Stimulated activated CD4-positive, alpha-beta T cell treated with anti-CD3 and anti-CD28 coated beads, TNF-alpha, amount 100 ng/mL, for 4 hours (primary cell): ENCODE data around the gene SPG7.

Source experiments
- DNase-seq, 3 experiments: peaks; one replicate each; pipeline ENCODE4 v3.0.0-alpha.2; 2020; ENCODE audit warnings: low read depth in 3 of 3

Gene SPG7

DNA sequence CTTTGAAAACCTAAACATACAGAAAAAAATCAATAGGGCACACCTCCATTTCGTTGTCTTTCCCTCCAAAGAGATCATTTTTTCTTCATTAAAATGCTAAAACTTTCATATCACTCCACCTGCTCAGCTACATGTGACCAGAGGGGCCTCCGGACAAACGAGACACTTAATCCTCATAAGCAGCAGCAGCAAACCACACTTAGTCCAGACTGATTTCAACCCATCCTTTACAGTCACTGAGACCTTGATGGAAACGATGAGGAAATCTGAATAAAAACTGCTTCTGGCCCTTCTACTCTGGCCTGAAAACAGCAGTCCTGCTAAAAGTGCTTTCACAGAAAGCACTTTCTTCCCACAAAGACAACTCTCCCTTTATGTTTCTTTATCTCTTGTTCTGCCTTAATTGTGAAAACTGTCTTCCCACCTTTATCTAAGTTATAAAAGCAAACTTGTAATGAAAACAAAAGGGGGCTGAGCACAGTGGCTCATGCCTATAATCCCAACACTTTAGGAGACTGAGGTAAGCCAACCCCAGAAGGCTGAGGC is 22.4 kb upstream of the SPG7 start:
- DNase-seq = no peak

DNA sequence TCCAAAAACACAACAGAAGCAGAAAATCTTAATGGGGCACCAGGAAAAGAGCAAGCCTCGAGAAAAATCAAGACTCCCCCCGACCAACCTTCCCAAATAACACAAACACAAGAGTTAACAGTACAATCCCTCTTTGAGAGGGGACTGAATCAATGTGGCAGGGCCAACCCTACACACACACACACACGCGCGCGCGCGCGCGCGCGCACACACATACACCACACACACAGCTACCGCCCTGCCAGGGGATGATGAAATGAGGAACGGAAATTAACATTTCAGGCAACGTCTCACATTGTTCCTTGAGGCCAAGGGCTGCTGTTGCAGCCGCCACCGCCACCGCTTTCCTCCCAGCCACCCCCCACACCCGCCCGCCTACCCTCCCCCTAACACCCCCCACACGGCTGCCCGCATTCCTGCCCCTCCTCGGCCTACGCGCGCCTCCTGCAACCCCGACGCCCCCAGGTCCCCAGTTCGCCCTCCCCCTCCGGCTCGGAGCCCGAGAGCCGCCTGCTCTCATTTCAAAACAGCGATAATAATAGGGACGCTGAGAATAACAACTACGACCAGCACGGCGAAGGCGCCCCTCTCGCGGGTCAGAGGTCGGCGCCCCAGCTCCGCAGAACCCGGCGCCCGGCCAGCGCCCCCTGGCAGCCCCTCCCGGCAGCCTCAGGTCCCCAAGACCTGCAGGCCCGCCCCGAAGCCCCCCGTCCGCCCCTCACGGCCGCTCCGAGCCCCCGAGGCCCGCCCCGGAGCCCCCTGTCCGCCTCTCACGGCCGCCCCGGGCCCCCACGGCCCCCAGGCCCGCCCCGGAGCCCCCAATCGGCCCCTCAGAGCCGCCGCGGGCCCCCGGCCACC is 18.9 kb upstream of the SPG7 start:
- DNase-seq = peak; percentile 59 to 86 (median 83)

DNA sequence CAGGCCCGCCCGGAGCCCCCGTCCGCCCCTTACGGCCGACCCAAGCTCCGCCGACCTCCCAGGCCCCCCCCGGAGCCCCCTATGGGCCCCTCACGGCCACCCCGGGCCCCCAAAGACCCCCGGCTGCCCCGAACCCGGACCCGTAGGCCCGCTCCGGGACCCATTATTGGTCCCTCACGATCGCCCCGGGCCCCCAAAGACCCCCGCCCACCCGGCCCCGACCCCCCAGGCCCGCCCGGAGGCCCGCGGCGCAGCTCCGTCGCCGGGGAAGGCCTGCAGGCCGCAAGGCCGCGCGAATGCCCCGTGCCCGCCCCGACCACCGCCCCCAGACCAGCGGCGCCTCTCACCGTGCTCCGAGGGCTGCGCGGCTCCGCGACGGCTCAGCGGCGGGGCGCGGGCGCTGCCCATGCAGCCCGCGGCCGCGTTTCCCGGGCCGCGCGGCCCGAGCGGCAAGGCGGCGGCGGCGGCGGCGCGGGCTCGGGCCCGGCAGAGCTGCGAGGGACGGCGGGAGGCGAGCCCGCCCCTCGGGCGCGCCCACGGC is 18.2 kb upstream of the SPG7 start:
- peak in 1 of 3 experiments; percentile 23 for DNase-seq

DNA sequence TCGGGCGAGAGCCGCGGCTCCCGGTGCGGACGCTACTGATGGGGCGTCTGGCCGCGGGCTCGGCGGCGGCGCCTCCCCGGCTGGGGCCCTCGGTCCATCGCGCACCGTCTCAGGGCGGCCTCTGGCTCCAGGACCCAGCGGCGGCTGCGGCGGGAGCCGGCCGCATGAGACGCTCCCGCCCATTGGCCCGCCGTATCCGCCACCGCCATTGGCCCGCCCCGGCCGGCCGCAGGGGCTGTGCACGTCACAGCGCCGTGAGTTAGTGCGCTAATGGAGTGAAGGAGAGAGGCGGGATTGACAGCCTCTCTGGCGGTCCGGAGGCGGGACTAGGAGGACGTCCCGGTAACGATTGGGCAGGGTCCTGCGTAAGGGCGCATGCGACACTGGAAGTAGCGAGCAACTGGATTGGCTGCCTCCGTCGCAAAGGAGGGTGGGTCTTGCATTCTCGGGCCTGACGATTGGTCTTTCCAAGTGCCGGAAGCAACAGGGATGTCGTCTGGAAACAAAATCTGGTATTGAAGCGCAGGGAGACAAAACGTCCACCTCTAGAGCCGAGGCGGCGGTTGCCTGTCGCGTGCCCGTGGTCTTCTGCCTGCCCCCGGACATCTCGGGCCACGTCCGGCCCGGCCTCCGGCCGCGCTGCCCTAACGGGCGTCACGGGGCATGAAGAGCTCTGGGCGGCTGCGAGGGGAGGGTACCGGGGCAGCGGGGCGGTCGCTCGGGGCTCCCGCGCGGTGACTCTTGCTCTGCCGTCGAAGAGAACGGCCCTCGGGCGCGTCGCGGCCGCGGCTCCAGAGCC is 17.6 kb upstream of the SPG7 start, which contains the start of gene ANKRD11:
Gene ANKRD11, minus strand, starts transcription at position 123 of the 799 bp plus-strand sequence. CDS start 173,542 bp downstream, outside the sequence.
- peak; percentile 84 to 98 (median 95) for DNase-seq

DNA sequence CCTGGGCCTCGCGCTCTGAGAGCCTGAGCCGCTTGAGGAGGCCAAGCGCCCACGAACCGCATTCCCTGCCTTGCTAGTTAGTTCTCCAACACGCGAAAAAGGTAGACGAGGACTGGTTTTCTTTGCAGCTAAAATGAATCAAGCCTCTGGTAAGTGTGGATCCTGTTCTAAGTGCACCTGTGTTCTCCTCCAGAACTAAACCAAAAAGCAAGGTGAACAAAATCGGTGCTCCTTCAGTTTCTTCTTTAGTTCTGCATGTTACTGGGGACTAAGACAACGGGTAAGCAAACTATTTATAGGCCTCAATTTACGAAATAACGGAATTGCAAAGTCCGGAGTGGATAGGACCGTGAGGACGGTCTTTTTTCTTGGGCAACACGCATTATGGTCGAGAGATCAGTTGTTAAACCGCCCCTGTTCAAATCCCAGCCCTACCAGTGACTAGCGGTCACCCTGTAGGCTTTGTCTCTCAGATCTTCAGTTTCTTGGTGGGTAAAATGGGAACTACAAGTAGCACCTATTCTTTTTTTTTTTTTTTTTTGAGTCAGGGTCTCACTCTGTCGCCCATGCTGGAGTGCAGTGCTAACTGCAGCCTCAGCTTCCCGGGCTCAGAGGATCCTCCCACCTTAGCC is 16.8 kb upstream of the SPG7 start:
- no peak for DNase-seq

DNA sequence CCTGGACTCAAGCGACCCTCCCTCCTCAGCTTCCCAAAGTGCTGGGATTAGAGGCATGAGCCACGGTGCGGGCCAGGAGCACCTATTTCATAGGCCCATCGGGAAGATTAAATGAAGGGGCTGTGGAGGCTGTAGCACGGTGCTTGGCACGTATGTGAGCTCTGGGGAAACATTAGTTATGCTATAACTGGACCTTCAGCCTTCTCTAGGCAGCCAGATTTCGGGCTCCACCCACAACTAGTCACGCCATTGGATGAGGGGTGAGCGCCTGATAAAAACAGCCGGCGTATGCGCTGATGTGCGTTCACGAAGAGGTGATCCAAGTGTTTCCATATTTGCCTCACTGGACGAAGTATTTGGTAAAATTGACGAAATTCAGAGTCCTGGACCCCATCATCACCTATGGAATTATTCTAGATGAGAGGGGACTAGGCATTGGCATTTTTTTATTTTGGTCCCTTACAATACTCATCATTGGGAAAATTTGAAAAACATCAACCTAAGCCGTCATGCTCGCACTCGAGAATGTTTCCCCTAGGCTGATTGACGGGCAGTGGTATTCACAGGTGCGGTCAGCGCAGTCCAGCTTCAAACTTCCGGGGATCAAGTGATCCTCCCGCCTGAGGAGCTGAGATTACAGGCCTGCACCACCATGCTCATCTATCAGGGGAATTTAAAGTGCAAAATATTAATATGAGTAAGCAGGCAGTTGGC is 16.1 kb upstream of the SPG7 start:
- no peak for DNase-seq

DNA sequence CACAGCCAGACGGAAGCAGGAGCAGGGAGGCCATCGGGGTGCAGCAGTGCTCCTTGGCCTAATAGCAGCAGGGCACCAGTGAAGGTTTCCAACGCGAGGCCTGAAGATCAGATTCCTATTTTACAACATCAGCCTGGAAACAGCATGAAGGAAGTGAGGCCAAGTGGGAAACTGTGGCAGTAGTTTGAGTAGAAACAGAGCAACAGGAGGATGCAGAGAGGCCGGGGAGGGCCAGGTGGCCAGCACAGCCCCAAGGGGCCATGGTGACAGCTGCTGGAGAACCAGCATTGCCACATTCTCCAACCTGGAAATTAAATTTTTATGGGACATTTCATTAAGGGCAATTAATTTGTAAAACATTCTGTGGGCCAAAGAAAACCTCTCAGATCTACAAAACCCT is 14.4 kb upstream of the SPG7 start:
- no peak for DNase-seq

DNA sequence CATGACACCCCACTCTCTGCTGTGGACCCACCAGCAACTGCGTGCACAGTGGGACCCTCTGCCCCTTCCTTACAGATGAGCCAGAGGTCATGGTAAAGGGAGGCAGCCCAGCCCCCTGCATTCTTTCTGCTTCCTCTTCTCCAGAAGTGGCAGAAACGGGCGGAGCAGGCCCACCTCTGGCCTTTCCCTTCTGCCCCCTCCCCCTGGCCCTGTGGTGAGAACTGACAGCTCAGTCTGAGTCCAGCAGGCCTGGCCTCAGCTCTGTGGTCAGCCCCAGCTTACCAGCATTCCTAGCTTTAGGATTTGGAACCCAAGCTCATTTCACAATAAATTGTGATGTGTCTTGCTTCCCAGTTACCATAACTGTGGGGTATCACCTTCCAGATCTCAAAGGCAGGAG is 13.1 kb upstream of the SPG7 start:
- DNase-seq = no peak

DNA sequence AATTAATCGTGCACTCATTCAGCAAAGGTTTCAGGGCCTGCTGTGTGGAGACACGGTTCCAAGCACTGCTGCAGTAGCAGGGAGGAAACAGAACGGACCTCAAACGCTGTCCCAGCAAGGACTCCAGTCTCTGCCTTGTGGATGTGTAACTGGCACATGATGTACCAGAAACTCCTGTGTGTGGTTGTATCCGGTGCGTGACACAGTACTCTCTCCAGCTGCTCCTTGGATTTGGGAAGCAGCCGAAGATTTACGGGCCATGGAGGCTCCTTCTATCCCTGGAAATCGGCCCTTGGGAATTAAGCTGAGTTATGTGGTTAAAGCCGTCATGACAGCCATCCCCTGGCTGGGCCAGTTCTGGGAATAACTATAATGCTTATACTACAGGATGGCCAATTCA is 9.4 kb upstream of the SPG7 start:
- no peak for DNase-seq

DNA sequence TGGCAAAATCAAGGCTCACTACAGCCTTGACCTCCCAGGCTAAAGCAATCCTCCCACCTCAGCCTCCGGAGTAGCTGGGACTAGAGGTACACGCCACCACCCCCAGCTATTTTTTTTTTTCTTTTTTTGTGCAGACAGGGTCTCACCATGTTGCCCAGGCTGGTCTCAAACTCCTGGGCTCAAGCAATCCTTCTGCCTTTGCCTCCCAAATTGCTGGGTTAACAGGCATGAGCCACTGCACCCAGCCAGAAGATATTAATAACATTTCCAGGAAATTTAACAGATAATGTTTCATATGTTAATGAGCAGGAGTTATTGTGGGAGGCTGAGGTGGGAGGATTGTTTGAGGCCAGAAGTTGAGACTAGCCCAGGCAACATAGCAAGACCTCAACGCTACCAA is 8.4 kb upstream of the SPG7 start:
- no peak for DNase-seq

DNA sequence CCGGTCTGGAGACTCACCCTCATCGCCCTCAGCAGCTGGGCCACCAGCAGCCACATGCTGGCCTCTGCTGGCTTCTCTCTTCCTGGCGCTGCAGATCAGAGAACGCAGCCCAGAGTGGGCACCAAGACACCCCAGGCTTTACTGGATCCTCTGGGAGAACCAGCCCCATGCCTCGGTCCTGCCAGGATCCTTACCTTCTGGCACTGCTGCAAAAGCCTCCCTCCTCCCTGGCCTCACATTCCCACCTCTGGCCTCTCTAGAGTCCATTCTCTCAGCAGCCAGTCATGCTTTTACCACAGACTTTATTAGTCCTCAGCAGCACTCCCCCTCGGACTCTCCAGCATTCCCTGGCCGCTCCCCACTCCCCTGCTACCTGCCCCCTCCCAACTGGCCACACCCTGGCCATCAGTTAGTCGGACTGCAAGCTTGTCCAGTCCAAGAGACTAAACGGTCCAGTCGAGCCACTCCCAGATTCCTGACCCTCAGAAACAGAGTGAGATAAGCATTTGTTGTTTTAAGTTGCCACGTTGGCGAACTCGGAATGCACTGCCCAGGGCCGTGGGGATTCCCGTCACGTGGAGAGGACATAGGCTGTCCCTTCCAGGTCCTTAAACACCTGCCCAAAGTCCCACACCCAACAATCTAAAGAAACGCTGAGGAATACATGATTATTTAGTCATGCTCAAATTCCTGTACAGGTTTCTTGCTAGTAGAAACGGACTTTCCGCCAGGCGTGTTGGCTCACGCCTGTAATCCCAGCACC is 5.9 kb upstream of the SPG7 start:
- DNase-seq = no peak

DNA sequence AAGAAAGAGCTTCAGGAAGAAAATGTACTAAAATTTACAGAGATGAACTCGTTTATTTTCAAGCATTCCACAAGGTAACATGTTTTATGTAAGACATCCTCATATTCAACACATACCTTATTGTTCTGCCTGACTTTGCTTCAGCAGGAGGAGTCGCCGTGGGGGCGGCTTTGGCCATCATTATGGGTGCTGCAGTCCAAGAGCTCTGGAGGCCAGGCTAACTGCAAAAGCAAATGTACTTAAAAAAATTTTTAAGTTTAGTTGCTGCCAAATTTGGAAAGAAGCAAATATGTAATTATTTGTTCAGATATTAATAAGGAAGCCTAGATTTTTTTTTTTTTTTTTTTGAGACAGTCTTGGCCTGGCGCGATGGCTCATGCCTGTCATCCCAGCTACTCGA is 4.1 kb upstream of the SPG7 start:
- DNase-seq = no peak

DNA sequence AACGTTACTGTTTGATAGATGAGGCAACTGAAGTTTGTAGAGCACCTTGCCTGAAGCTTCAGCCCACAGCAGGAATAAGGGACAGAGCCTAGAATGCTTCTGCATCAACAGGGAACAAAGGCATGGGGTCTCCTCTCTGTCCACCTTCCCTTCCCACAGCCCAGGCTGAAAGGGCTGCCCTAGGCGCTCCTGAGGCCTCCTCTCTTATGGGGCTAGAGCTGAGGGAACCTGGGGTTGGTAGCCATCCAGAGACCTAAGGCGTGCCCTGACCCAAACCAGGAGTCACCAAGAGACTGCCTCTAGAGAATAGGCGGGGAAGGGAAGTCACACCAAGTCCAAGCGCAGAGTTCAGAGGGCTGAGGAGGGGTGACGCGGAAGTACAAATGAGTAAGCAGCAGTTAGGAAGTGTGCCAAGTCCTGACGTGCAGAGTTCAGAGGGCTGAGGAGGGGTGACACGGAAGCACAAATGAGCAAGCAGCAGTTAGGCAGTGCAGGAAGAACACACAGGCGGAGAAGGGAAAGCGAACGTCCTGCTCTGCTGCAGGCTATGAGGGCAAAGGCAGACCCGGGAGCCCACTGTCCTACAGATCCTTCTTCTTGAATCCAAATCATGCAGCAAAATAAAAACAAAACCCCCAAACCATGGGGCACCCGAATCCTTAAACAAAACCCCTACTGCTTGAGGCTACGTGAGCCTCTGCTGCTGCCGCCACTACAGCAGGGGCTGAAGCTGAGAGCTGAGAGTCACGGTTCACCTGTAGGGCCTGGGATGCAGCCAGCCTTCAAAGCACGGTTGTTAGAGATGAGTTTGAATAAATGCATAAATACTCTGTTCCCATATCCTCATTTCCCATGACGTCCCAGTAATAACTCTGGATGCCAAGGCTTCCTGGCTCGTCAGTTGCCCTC is 2.7 kb upstream of the SPG7 start:
- DNase-seq = peak; percentile 55 to 82 (median 76)

DNA sequence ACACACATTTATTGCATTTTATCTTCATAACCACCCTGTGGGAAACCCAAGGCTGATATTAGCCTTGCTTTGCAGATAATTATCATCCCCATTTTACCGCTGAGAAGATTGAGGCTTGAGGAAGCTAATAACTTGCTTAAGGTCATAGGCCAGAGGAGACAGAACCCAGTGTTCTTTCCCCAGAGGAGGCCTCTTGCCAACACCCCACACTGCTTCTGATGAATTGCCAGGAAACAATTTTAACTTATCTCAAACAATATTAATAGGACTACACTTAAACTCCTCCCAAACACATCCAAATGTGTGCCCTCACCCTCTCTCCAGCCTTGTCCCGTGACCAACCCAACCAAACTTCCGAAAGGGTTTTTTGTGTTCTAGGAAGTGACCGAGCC is 2.1 kb upstream of the SPG7 start:
- DNase-seq = no peak

DNA sequence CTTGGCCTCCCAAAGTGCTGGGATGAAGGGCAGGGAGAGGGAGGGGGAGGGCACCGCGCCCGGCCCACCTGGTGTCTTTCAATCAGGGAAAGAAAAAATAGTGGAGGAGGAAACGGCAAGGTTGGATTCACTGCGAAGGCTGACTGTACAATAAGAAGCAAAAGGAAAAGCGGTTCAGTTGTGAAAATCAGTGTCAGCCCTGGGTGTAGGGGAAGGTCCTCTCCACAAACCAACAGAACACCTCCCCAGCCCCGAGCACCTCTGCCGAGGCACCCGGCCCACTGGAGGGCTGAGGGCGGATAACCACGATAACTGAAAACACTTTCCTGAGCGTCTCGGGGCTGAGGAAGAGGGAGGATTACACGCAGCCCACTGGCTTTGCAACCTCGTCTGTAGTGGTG is 1.4 kb upstream of the SPG7 start:
- DNase-seq = no peak

DNA sequence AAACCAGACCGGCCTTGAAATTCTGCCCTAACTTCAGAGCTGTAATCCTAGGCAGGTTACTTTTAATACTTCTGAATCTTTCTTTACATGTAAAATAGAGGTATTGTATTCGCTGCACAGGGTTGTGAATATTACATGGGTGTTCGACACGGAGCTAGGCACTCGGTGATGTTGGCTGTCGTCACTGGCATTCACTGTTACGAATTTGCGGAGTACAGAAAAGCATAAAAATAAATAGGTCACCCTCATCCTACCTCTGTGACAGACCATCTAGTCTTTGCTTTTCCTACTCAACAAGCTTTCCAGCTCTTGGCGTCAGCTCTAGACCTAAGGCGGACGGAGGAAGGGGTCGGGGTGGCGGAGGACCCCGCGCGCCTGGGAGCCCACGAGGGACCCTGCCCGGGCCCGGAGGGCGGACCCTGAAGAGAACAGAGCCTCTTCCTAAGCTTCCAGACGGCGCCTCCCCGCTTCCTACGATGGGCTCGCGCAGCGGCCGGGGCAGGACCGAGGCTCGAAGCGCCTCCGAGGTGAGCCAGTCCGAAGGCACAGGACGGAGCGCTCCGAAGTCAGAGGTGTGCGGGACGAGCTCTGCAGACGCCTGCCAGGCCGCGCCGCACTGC is 879 bp upstream of the SPG7 start:
- peak in 1 of 3 experiments; percentile 16 for DNase-seq

DNA sequence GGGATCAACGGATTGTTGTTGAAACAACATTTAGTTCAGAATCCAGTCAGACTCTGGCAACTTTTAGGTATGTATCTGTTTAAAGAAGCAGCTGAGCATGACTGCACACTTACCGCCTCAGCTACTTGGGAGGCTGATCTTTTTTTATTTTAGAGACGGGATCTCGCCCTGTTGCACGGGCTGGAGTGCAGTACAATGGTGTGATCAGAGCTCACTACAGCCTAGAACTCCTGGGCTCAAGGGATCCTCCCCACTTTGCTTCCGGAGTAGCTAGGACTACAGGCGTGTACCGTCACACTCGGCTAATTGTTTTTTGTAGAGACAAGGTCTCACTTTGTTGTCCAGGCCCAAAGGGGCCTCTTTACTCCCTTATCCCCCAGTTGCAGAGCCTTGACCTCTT is 2.3 kb downstream of the SPG7 start:
- no peak for DNase-seq

DNA sequence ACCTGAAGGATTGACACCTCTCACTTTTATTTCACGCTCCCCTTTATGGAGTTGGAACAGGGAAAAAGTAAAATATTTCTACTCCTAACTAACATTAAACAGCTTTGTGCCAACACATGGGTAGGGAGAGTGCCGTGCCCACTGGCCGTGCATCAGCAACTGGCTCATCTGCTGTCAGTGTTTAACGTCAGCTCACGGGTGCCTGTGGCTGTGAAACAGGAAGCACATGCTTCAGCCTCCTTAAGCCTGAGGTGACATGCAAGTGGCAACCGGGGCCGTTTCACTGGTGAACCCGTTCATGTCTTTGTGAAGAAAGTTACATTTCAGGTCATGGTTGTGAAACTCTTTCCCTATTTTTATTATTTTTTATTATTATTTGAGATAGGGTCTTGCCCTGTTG is 3.2 kb downstream of the SPG7 start:
- no peak for DNase-seq

DNA sequence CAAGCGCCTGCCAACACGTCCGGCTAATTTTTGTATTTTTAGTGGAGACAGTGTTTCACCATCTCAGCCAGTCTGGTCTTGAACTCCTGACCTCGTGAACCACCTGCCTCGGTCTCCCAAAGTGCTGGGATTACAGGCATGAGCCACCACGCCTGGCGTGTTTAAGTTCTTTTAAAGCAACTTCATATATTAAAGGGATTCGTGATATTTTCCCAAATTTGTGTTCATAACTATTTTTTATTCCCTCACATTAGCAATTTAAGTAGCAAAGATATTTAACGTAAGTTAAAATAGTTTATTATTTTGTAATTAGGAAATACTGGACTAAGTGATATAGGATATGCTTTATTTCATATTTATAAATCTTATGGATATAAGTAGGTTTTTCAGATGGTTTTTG is 4.2 kb downstream of the SPG7 start:
- DNase-seq = no peak
